ENCODE results near the gene FAM120C.

- TF ChIP-seq CTCF (conservative IDR thresholded peaks at IDR 0.05; ENCODE audit: low read depth in 2 of 2) (no peak), JUNB (IDR thresholded peaks at IDR 0.05; ENCODE audit: unreplicated experiment) (no peak), REST (IDR thresholded peaks at IDR 0.05; ENCODE audit: unreplicated experiment) (no peak), EZH2 (IDR thresholded peaks at IDR 0.05; ENCODE audit: low read depth, unreplicated experiment) (no peak), ZNF462 (CRISPR knock-in tag; IDR thresholded peaks at IDR 0.05) (no peak), EZH2phosphoT487 (IDR thresholded peaks at IDR 0.05; ENCODE audit: unreplicated experiment) (no peak), POLR2AphosphoS5 (IDR thresholded peaks at IDR 0.05; ENCODE audit: low read depth) (no peak)
Measured at GRCh38 chrX:54116391-54116790, 66.7 kb downstream of the FAM120C start.
